HEK293 (cell line): Measurements from ENCODE around the gene SLA2.

Experiments used
- CTCF ChIP-seq: fragments of 450-650 bp; formaldehyde crosslinking; IDR thresholded peaks from 2 replicates; pipeline ENCODE4 v1.5.1; 2016; ENCODE audit warnings: missing biosample characterization, missing genetic modification characterization
- MYNN ChIP-seq: fragments of 450-650 bp; formaldehyde crosslinking; IDR thresholded peaks from 2 replicates; pipeline ENCODE4 v1.5.1; 2016; ENCODE audit warnings: missing biosample characterization, missing genetic modification characterization, borderline replicate concordance
- PBX3 ChIP-seq: sonication (generic); formaldehyde crosslinking; IDR thresholded peaks from 2 replicates; pipeline ENCODE4 v1.8.1; 2022; ENCODE audit warnings: mild to moderate bottlenecking, moderate library complexity, missing genetic modification reagents
- ZNF138 ChIP-seq: fragments of 450-650 bp; formaldehyde crosslinking; IDR thresholded peaks from 2 replicates; pipeline ENCODE4 v1.5.1; 2016; ENCODE audit warnings: missing biosample characterization, missing genetic modification characterization, borderline replicate concordance
- ZNF16 ChIP-seq: fragments of 450-650 bp; formaldehyde crosslinking; IDR thresholded peaks from 2 replicates; pipeline ENCODE4 v1.5.1; 2016; ENCODE audit warnings: low read depth, missing biosample characterization, missing genetic modification characterization
- ZNF274 ChIP-seq, 2 experiments: fragments of 200-500 bp in 1 of 2; fragments of 450-650 bp in 1 of 2; sonication (Bioruptor generic) in 1 of 2; formaldehyde crosslinking in 1 of 2; IDR thresholded peaks; 2 replicates each; pipeline versions ENCODE4 v1.5.1 to v1.6.1; 2014 to 2016; ENCODE audit warnings: borderline replicate concordance in 1 of 2, inconsistent platforms in 1 of 2, low read length in 1 of 2, missing biosample characterization in 1 of 2, missing genetic modification characterization in 1 of 2
- ZNF350 ChIP-seq: fragments of 450-650 bp; formaldehyde crosslinking; IDR thresholded peaks from 2 replicates; pipeline ENCODE4 v1.5.0; 2017; ENCODE audit warnings: missing biosample characterization, mild to moderate bottlenecking, missing genetic modification characterization
- ZNF398 ChIP-seq: fragments of 450-650 bp; formaldehyde crosslinking; IDR thresholded peaks from 2 replicates; pipeline ENCODE4 v1.5.1; 2017; ENCODE audit warnings: missing biosample characterization, missing genetic modification characterization
- ZNF529 ChIP-seq: fragments of 450-650 bp; formaldehyde crosslinking; IDR thresholded peaks from 2 replicates; pipeline ENCODE4 v1.5.1; 2017; ENCODE audit warnings: missing genetic modification characterization, missing biosample characterization; ENCODE audit not compliant: insufficient replicate concordance
- ZNF76 ChIP-seq: fragments of 450-650 bp; formaldehyde crosslinking; IDR thresholded peaks from 2 replicates; pipeline ENCODE4; 2016; ENCODE audit warnings: low read depth, missing biosample characterization, missing genetic modification characterization, borderline replicate concordance
- ZNF837 ChIP-seq: fragments of 450-650 bp; formaldehyde crosslinking; IDR thresholded peaks from 2 replicates; pipeline ENCODE4 v1.5.1; 2016; ENCODE audit warnings: missing biosample characterization, missing genetic modification characterization

- TF ChIP-seq PBX3 (CRISPR knock-in tag) (no peak), ZNF76 (tag by site-specific recombination) (no peak), ZNF350 (tag by site-specific recombination) (no peak), ZNF837 (tag by site-specific recombination) (no peak), CTCF (tag by site-specific recombination) (no peak), ZNF398 (no peak), ZNF138 (tag by site-specific recombination) (no peak), ZNF274 (IDR thresholded peaks at IDR 0.05; ENCODE audit: low read length) (no peak), ZNF274 (tag by site-specific recombination; IDR thresholded peaks at IDR 0.05; ENCODE audit: borderline replicate concordance) (no peak), ZNF16 (no peak), ZNF529 (tag by site-specific recombination) (no peak), MYNN (tag by site-specific recombination) (no peak)
Observed at GRCh38 chr20:36578356-36579041, 67.5 kb downstream of the SLA2 start.
